ENCODE data around the gene PRDM5.
A peak's percentile ranks its signal among the peaks of the same experiment; 100 is the strongest.

PRDM5 gene

GRCh38 chr4:120821977-120822376, 100.5 kb downstream of the PRDM5 start:
- Histone ChIP-seq H3K36me3 (ENCODE audit: control insufficient read depth in 2 of 2, insufficient read depth in 2 of 2, low read length in 2 of 2) (no peaks in the 10 kb centered on the region), H3K27ac (ENCODE audit: low read length) (no peak overlapping the region), H3K4me1 (ENCODE audit: control insufficient read depth, insufficient read depth, low read length) (no peaks in the 10 kb centered on the region), H3K4me3 (ENCODE audit: low read length in 2 of 2) (no peak overlapping the region), H3K27me3 (ENCODE audit: control insufficient read depth in 1 of 2, insufficient read depth in 2 of 2, low read length in 2 of 2) (no peaks in the 10 kb centered on the region), H3K9ac (ENCODE audit: low read length in 2 of 2) (no peak overlapping the region), H3K9me3 (ENCODE audit: control insufficient read depth in 2 of 2, low read length in 2 of 2) (no peaks in the 10 kb centered on the region)

DNA sequence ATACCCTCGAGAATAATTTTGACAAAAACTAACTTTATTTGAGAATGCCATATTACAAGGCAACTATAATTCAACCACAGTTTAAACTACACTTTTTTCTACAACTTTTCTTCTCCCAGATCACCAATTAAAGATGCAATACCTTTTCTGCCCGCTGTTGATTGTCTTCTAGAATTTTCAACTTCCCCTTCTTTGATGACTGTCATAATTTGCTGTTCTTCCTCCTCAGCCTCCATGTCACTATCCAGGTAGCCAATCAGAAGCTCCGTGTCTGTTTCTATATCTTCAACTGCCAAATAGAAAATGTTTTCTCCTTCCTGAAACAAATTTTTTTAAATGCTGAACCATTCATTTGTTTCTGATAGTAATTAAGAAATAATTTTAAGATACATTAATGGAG, 101.5 kb downstream of the PRDM5 start:
- H3K9ac ChIP-seq (ENCODE audit: low read length in 2 of 2) = no peak overlapping the region
- no peak overlapping the region for H3K4me3 ChIP-seq (ENCODE audit: low read length in 2 of 2)
- H3K27ac ChIP-seq (ENCODE audit: low read length) = no peak overlapping the region
- no peaks in the 10 kb centered on the region for H3K36me3 ChIP-seq (ENCODE audit: control insufficient read depth in 2 of 2, insufficient read depth in 2 of 2, low read length in 2 of 2)
- H3K4me1 ChIP-seq (ENCODE audit: control insufficient read depth, insufficient read depth, low read length) = no peaks in the 10 kb centered on the region
- H3K27me3 ChIP-seq (ENCODE audit: control insufficient read depth in 1 of 2, insufficient read depth in 2 of 2, low read length in 2 of 2) = no peaks in the 10 kb centered on the region
- no peaks in the 10 kb centered on the region for H3K9me3 ChIP-seq (ENCODE audit: control insufficient read depth in 2 of 2, low read length in 2 of 2)

GRCh38 chr4:120819805-120820437, 102.6 kb downstream of the PRDM5 start:
- no peaks in the 10 kb centered on the region for H3K27me3 ChIP-seq (ENCODE audit: control insufficient read depth in 1 of 2, insufficient read depth in 2 of 2, low read length in 2 of 2)
- H3K36me3 ChIP-seq (ENCODE audit: control insufficient read depth in 2 of 2, insufficient read depth in 2 of 2, low read length in 2 of 2) = no peaks in the 10 kb centered on the region
- no peak overlapping the region for H3K9ac ChIP-seq (ENCODE audit: low read length in 2 of 2)
- no peak overlapping the region for H3K27ac ChIP-seq (ENCODE audit: low read length)
- no peak overlapping the region for H3K4me3 ChIP-seq (ENCODE audit: low read length in 2 of 2)
- no peaks in the 10 kb centered on the region for H3K4me1 ChIP-seq (ENCODE audit: control insufficient read depth, insufficient read depth, low read length)
- H3K9me3 ChIP-seq (ENCODE audit: control insufficient read depth in 2 of 2, low read length in 2 of 2) = no peaks in the 10 kb centered on the region

DNA sequence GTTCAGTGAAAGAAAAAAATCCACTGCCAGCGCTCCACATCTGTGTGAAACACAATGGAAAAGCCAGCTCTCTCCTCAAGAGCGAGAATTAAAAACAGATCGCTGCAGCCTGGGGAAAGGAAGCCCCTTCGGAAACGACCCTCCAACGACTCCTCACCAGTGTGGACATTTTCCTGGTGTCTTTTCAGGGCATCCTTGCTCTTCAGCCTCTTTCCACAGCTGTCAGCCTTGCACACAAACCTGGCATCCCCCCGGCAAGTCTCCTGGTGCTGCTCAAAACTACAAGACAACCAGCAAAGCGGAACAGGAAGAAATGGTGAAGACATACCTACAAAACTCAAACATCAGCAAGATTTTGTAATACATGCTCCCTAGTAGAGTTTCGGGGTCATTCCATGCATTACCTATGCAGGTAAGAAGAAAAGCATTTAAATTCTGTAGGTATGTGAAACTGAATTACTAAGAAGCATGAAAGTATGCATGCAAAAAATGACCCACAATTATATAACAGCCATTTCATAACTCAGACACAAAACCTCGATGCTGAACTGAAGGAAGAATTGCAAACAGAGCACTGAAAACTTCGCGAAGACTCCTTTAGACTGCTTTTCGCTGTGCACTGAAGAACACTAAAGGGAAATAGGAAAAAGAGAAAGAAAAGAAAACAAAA, 106.1 kb downstream of the PRDM5 start:
- Histone ChIP-seq H3K36me3 (ENCODE audit: control insufficient read depth in 2 of 2, insufficient read depth in 2 of 2, low read length in 2 of 2) (no peaks in the 10 kb centered on the region), H3K9ac (ENCODE audit: low read length in 2 of 2) (no peak overlapping the region), H3K4me1 (ENCODE audit: control insufficient read depth, insufficient read depth, low read length) (no peaks in the 10 kb centered on the region), H3K9me3 (ENCODE audit: control insufficient read depth in 2 of 2, low read length in 2 of 2) (no peaks in the 10 kb centered on the region), H3K27ac (ENCODE audit: low read length) (no peak overlapping the region), H3K4me3 (ENCODE audit: low read length in 2 of 2) (no peak overlapping the region), H3K27me3 (ENCODE audit: control insufficient read depth in 1 of 2, insufficient read depth in 2 of 2, low read length in 2 of 2) (no peaks in the 10 kb centered on the region)

DNA sequence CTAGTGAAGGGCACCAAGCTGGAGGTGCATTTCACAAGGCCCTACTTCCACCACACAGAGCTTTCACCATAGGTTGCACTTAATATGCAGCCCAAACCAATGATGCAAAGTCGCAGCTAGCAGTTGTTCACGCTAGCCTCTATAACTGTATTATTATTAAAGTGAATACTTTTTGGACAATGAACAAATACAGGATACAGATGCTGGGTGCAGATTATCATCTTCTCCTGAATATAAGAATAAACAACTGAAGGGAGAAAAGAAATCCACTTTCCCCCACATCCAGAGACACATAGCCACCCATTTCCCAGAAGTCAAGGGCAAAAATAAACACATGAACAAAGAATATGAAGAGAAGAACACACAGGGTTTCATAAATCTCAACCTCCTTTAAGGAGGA, 107.2 kb downstream of the PRDM5 start:
- H3K36me3 ChIP-seq (ENCODE audit: control insufficient read depth in 2 of 2, insufficient read depth in 2 of 2, low read length in 2 of 2) = no peaks in the 10 kb centered on the region
- no peaks in the 10 kb centered on the region for H3K27me3 ChIP-seq (ENCODE audit: control insufficient read depth in 1 of 2, insufficient read depth in 2 of 2, low read length in 2 of 2)
- H3K9ac ChIP-seq (ENCODE audit: low read length in 2 of 2) = no peak overlapping the region
- no peaks in the 10 kb centered on the region for H3K9me3 ChIP-seq (ENCODE audit: control insufficient read depth in 2 of 2, low read length in 2 of 2)
- H3K4me3 ChIP-seq (ENCODE audit: low read length in 2 of 2) = no peak overlapping the region
- no peaks in the 10 kb centered on the region for H3K4me1 ChIP-seq (ENCODE audit: control insufficient read depth, insufficient read depth, low read length)
- H3K27ac ChIP-seq (ENCODE audit: low read length) = no peak overlapping the region

DNA sequence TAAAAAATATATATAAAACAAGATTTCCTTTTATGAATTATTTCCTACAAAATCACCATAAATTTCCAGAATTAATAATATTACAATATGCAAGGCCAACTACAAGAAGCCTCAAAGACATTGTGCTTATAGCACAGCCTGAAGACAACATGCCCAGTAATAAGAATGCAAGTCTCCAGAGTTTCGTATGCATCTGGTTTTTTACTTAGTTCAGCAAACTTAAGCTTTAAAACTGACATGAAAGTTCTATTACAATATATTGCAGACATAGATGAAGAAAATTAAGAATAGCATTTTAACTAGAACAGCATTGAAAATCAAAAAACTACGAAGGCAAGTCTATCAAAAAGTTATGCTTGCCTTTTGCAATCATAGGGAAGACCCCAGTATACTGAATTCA, 107.6 kb downstream of the PRDM5 start:
- Histone ChIP-seq H3K9ac (ENCODE audit: low read length in 2 of 2) (no peak overlapping the region), H3K27ac (ENCODE audit: low read length) (no peak overlapping the region), H3K4me1 (ENCODE audit: control insufficient read depth, insufficient read depth, low read length) (no peaks in the 10 kb centered on the region), H3K36me3 (ENCODE audit: control insufficient read depth in 2 of 2, insufficient read depth in 2 of 2, low read length in 2 of 2) (no peaks in the 10 kb centered on the region), H3K9me3 (ENCODE audit: control insufficient read depth in 2 of 2, low read length in 2 of 2) (no peaks in the 10 kb centered on the region), H3K4me3 (ENCODE audit: low read length in 2 of 2) (no peak overlapping the region), H3K27me3 (ENCODE audit: control insufficient read depth in 1 of 2, insufficient read depth in 2 of 2, low read length in 2 of 2) (no peaks in the 10 kb centered on the region)

DNA sequence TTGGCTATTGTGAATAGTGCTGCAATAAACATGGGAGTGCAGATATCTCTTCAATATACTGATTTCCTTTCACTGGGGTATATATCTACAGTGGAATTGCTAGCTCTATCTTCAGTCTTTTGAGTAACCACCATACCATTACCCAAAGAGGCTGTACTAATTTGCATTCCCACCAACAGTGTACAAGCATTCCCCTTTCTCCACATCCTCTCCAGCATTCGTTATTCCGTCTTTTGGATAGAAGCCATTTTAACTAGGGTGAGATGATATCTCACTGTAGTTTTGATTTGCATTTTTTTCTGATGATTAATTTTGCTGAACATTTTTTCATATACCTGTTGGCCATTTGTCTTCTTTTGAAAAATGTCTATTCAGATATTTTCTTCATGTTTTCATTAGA, 110.3 kb downstream of the PRDM5 start:
- Histone ChIP-seq H3K9ac (ENCODE audit: low read length in 2 of 2) (no peak overlapping the region), H3K9me3 (ENCODE audit: control insufficient read depth in 2 of 2, low read length in 2 of 2) (no peaks in the 10 kb centered on the region), H3K27ac (ENCODE audit: low read length) (no peak overlapping the region), H3K4me3 (ENCODE audit: low read length in 2 of 2) (no peak overlapping the region), H3K4me1 (ENCODE audit: control insufficient read depth, insufficient read depth, low read length) (no peaks in the 10 kb centered on the region), H3K27me3 (ENCODE audit: control insufficient read depth in 1 of 2, insufficient read depth in 2 of 2, low read length in 2 of 2) (no peaks in the 10 kb centered on the region), H3K36me3 (ENCODE audit: control insufficient read depth in 2 of 2, insufficient read depth in 2 of 2, low read length in 2 of 2) (peaks cover 0 to 3% of the 10 kb centered on the region in 2 donors)

DNA sequence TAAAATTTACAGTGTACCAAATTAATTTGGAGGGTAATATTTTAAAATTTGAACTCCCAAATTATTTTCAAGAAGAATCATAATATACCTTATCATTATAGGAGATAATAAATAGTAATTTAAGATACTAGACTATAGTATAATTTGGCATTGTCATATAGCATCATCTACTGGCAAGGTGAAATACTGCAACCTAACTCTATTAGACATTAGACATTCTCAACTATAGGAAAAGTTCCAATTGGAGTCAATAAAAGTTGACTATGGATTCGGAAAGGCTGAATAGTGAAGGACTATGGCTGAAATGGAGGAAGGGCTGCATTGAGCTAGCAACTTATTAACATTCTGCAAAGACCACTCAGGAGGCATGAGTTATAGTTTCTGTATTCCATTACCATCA, 113.0 kb downstream of the PRDM5 start:
- Histone ChIP-seq H3K27ac (ENCODE audit: low read length) (no peak overlapping the region), H3K27me3 (ENCODE audit: control insufficient read depth in 1 of 2, insufficient read depth in 2 of 2, low read length in 2 of 2) (no peaks in the 10 kb centered on the region), H3K9me3 (ENCODE audit: control insufficient read depth in 2 of 2, low read length in 2 of 2) (no peaks in the 10 kb centered on the region), H3K4me3 (ENCODE audit: low read length in 2 of 2) (no peak overlapping the region), H3K36me3 (ENCODE audit: control insufficient read depth in 2 of 2, insufficient read depth in 2 of 2, low read length in 2 of 2) (peaks cover 0 to 4% of the 10 kb centered on the region in 2 donors), H3K9ac (ENCODE audit: low read length in 2 of 2) (no peak overlapping the region), H3K4me1 (ENCODE audit: control insufficient read depth, insufficient read depth, low read length) (no peaks in the 10 kb centered on the region)

GRCh38 chr4:120808475-120809141, 113.9 kb downstream of the PRDM5 start:
- H3K36me3 ChIP-seq (ENCODE audit: control insufficient read depth in 2 of 2, insufficient read depth in 2 of 2, low read length in 2 of 2) = peaks cover 0 to 4% of the 10 kb centered on the region in 2 donors

DNA sequence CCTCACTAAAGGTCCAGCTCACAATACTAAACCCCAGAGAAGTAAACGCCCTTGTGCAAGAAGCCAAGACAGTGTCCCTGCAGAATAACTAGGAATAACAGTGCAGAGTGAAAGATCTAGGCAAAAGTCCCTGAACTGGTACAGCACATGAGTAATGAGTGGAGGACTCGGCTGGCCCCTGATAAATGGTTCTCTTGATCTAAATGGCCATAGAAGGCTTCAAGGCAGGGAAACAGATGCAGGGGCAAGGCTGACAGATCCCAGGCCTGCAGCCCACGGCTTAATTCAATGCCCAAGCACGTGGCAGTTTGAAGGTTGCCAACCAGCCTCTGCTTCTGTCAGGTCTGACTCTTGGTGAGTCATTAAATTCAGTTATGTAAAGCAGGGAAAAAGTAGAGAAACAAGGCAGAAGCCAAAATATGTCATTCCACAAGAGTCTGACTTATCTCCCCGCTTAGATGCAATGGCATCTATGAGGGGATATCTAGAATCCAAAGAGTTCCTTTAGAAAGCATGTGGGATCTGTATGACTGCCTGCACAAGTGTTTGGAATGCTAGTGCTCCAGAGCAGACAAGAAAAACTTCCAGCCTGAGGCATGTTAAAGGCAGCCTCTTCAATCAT, 121.3 kb downstream of the PRDM5 start:
- Histone ChIP-seq H3K4me3 (ENCODE audit: low read length in 2 of 2) (no peak overlapping the region), H3K27ac (ENCODE audit: low read length) (peak overlapping the region; percentile 66), H3K9ac (ENCODE audit: low read length in 2 of 2) (no peak overlapping the region), H3K27me3 (ENCODE audit: control insufficient read depth in 1 of 2, insufficient read depth in 2 of 2, low read length in 2 of 2) (no peaks in the 10 kb centered on the region), H3K9me3 (ENCODE audit: control insufficient read depth in 2 of 2, low read length in 2 of 2) (no peaks in the 10 kb centered on the region), H3K36me3 (ENCODE audit: control insufficient read depth in 2 of 2, insufficient read depth in 2 of 2, low read length in 2 of 2) (no peaks in the 10 kb centered on the region), H3K4me1 (ENCODE audit: control insufficient read depth, insufficient read depth, low read length) (peaks cover 5% of the 10 kb centered on the region)

More at GRCh38 chr4:120808475-120809141, 113.9 kb downstream of the PRDM5 start:
- no peak overlapping the region for H3K27ac ChIP-seq (ENCODE audit: low read length)
- H3K27me3 ChIP-seq (ENCODE audit: control insufficient read depth in 1 of 2, insufficient read depth in 2 of 2, low read length in 2 of 2) = no peaks in the 10 kb centered on the region
- H3K9me3 ChIP-seq (ENCODE audit: control insufficient read depth in 2 of 2, low read length in 2 of 2) = no peaks in the 10 kb centered on the region
- H3K4me3 ChIP-seq (ENCODE audit: low read length in 2 of 2) = no peak overlapping the region
- no peaks in the 10 kb centered on the region for H3K4me1 ChIP-seq (ENCODE audit: control insufficient read depth, insufficient read depth, low read length)
- H3K9ac ChIP-seq (ENCODE audit: low read length in 2 of 2) = no peak overlapping the region

All from stomach smooth muscle (tissue), 2 donors.